HG02678 (cell line): ENCODE results near the gene PLCB4.

Source experiments
- ATAC-seq: cut with Tn5 transposase; IDR thresholded peaks from one replicate; pipeline ENCODE4 v1.9.1; 2021; ENCODE audit warnings: mild to moderate bottlenecking, moderate library complexity; ENCODE audit not compliant: unreplicated experiment

PLCB4 gene

GRCh38 chr20:9389346-9389745 lies 320.5 kb downstream of the PLCB4 start:
- no peak for ATAC-seq

- no peak for ATAC-seq
These were observed 321.6 kb downstream of the PLCB4 start for GRCh38 chr20:9390441-9390840.

- peak; percentile 48 for ATAC-seq
These were observed 324.3 kb downstream of the PLCB4 start for GRCh38 chr20:9392892-9393857.

- no peak for ATAC-seq
These were observed 327.1 kb downstream of the PLCB4 start for GRCh38 chr20:9395971-9396370.

GRCh38 chr20:9397928-9398327 lies 329.0 kb downstream of the PLCB4 start:
- peak; percentile 83 for ATAC-seq

GRCh38 chr20:9398882-9399281 lies 330.0 kb downstream of the PLCB4 start:
- ATAC-seq = no peak

- ATAC-seq = no peak
These were observed 330.4 kb downstream of the PLCB4 start for GRCh38 chr20:9399322-9399721.

- no peak for ATAC-seq
These were observed 331.5 kb downstream of the PLCB4 start for GRCh38 chr20:9400171-9401025.

GRCh38 chr20:9401371-9401770 lies 332.5 kb downstream of the PLCB4 start:
- no peak for ATAC-seq

GRCh38 chr20:9402141-9402540 lies 333.3 kb downstream of the PLCB4 start:
- ATAC-seq = no peak

- ATAC-seq = no peak
These were observed 333.7 kb downstream of the PLCB4 start for GRCh38 chr20:9402546-9402945.

GRCh38 chr20:9403448-9403847 lies 334.6 kb downstream of the PLCB4 start:
- ATAC-seq = no peak

GRCh38 chr20:9407805-9408421 lies 339.0 kb downstream of the PLCB4 start:
- peak; percentile 73 for ATAC-seq

GRCh38 chr20:9408422-9409300 lies 339.8 kb downstream of the PLCB4 start:
- no peak for ATAC-seq

GRCh38 chr20:9409352-9409751 lies 340.5 kb downstream of the PLCB4 start:
- no peak for ATAC-seq

GRCh38 chr20:9409981-9410380 lies 341.1 kb downstream of the PLCB4 start:
- no peak for ATAC-seq

- ATAC-seq = no peak
These were observed 342.9 kb downstream of the PLCB4 start for GRCh38 chr20:9411833-9412232.

GRCh38 chr20:9412309-9412708 lies 343.4 kb downstream of the PLCB4 start:
- ATAC-seq = peak; percentile 72

GRCh38 chr20:9413001-9413400 lies 344.1 kb downstream of the PLCB4 start:
- ATAC-seq = no peak

GRCh38 chr20:9415426-9415825 lies 346.5 kb downstream of the PLCB4 start:
- no peak for ATAC-seq
